HEK293 (cell line): ENCODE measurements around the gene ACTN4.

Source experiments
- CTCF ChIA-PET: fragments of 350-600 bp; formaldehyde crosslinking; extraction: SDS; loops from one replicate; lab custom pipeline; 2021; ENCODE audit warnings: antibody characterized with exemption; lab: Yijun Ruan, JAX
- POLR2A ChIA-PET: fragments of 300-600 bp; formaldehyde crosslinking; extraction: SDS; loops from one replicate; lab custom pipeline; 2020; ENCODE audit warnings: antibody characterized with exemption, inconsistent platforms; lab: Yijun Ruan, JAX
- H3K27ac ChIP-seq: fragments of 200-500 bp; sonication (Bioruptor generic); 2 replicates; pipeline ENCODE4 v1.5.1; 2014; ENCODE audit warnings: low read depth, low read length, control low read depth, inconsistent platforms; ENCODE audit errors: extremely low read depth
- H3K36me3 ChIP-seq, 2 experiments: fragments of 200-500 bp in 1 of 2; sonication (Bioruptor generic) in 1 of 2; 1 replicate in 1 of 2; 2 replicates in 1 of 2; pipeline ENCODE4 v1.5.1; 2014 to 2017; ENCODE audit warnings: inconsistent platforms in 2 of 2, low read length in 2 of 2; ENCODE audit not compliant: control insufficient read depth in 2 of 2, insufficient read depth in 1 of 2
- H3K4me1 ChIP-seq: fragments of 200-500 bp; sonication (Bioruptor generic); 2 replicates; pipeline ENCODE4 v1.5.1; 2014; ENCODE audit warnings: mild to moderate bottlenecking, low read length, inconsistent platforms; ENCODE audit not compliant: control insufficient read depth, insufficient read depth
- H3K4me3 ChIP-seq: 2 replicates; pipeline ENCODE4 v1.5.1; 2011; ENCODE audit warnings: low read depth, mild to moderate bottlenecking, control low read depth, low read length, moderate library complexity
- H3K9me3 ChIP-seq: fragments of 200-500 bp; sonication (Bioruptor generic); 2 replicates; pipeline ENCODE4 v1.5.1; 2014; ENCODE audit warnings: low read depth, low read length, inconsistent platforms; ENCODE audit not compliant: control insufficient read depth, insufficient read depth
- KLF8 ChIP-seq: fragments of 450-650 bp; formaldehyde crosslinking; IDR thresholded peaks from 2 replicates; pipeline ENCODE4 v1.5.1; 2016; ENCODE audit warnings: missing biosample characterization, missing genetic modification characterization
- RBAK ChIP-seq: fragments of 450-650 bp; formaldehyde crosslinking; IDR thresholded peaks from 2 replicates; pipeline ENCODE4 v1.5.1; 2016; ENCODE audit warnings: missing biosample characterization, missing genetic modification characterization
- SETDB1 ChIP-seq: IDR thresholded peaks from one replicate; pipeline ENCODE4 v1.6.1; 2017; ENCODE audit warnings: mild to moderate bottlenecking, low read length, moderate library complexity, mixed read lengths; ENCODE audit not compliant: insufficient read length
- SP7 ChIP-seq: fragments of 450-650 bp; formaldehyde crosslinking; IDR thresholded peaks from 2 replicates; pipeline ENCODE4 v1.5.1; 2016; ENCODE audit warnings: missing biosample characterization, missing genetic modification characterization
- ZBTB17 ChIP-seq: fragments of 450-650 bp; formaldehyde crosslinking; IDR thresholded peaks from 2 replicates; pipeline ENCODE4 v1.5.1; 2016; ENCODE audit warnings: missing biosample characterization, missing genetic modification characterization
- ZEB2 ChIP-seq: fragments of 450-650 bp; formaldehyde crosslinking; IDR thresholded peaks from 2 replicates; pipeline ENCODE4 v1.5.1; 2016; ENCODE audit warnings: missing biosample characterization, missing genetic modification characterization
- ZFP69B ChIP-seq: fragments of 450-650 bp; formaldehyde crosslinking; IDR thresholded peaks from 2 replicates; pipeline ENCODE4 v1.5.1; 2016; ENCODE audit warnings: missing biosample characterization, missing genetic modification characterization
- ZNF132 ChIP-seq: fragments of 450-650 bp; formaldehyde crosslinking; IDR thresholded peaks from 2 replicates; pipeline ENCODE4 v1.5.1; 2017; ENCODE audit warnings: missing biosample characterization, missing genetic modification characterization, borderline replicate concordance
- ZNF140 ChIP-seq: fragments of 450-650 bp; formaldehyde crosslinking; IDR thresholded peaks from 2 replicates; pipeline ENCODE4 v1.5.1; 2016; ENCODE audit warnings: missing biosample characterization, missing genetic modification characterization
- ZNF175 ChIP-seq: fragments of 450-650 bp; formaldehyde crosslinking; IDR thresholded peaks from 2 replicates; pipeline ENCODE4 v1.5.1; 2016; ENCODE audit warnings: missing biosample characterization, missing genetic modification characterization
- ZNF184 ChIP-seq: fragments of 450-650 bp; IDR thresholded peaks from 2 replicates; pipeline ENCODE4 v1.5.1; 2018; ENCODE audit warnings: missing biosample characterization, mild to moderate bottlenecking, missing genetic modification characterization
- ZNF248 ChIP-seq: fragments of 450-650 bp; formaldehyde crosslinking; IDR thresholded peaks from 2 replicates; pipeline ENCODE4 v1.5.1; 2017; ENCODE audit warnings: missing biosample characterization, missing genetic modification characterization
- ZNF302 ChIP-seq: fragments of 450-650 bp; formaldehyde crosslinking; IDR thresholded peaks from 2 replicates; pipeline ENCODE4 v1.5.1; 2016; ENCODE audit warnings: missing biosample characterization, missing genetic modification characterization, low read depth
- ZNF366 ChIP-seq: fragments of 450-650 bp; formaldehyde crosslinking; conservative IDR thresholded peaks from 2 replicates; pipeline ENCODE4 v1.5.1; 2016; ENCODE audit warnings: missing biosample characterization, missing genetic modification characterization
- ZNF510 ChIP-seq: fragments of 450-650 bp; formaldehyde crosslinking; IDR thresholded peaks from 2 replicates; pipeline ENCODE4 v1.5.1; 2018; ENCODE audit warnings: mild to moderate bottlenecking, missing genetic modification characterization, missing biosample characterization; ENCODE audit not compliant: insufficient replicate concordance
- ZNF561 ChIP-seq: fragments of 450-650 bp; IDR thresholded peaks from 2 replicates; pipeline ENCODE4 v1.5.1; 2018; ENCODE audit warnings: missing biosample characterization, missing genetic modification characterization, borderline replicate concordance
- ZNF600 ChIP-seq: fragments of 450-650 bp; formaldehyde crosslinking; IDR thresholded peaks from 2 replicates; pipeline ENCODE4 v1.5.1; 2016; ENCODE audit warnings: missing biosample characterization, missing genetic modification characterization
- ZNF621 ChIP-seq: fragments of 450-650 bp; formaldehyde crosslinking; IDR thresholded peaks from 2 replicates; pipeline ENCODE4 v1.5.1; 2017; ENCODE audit warnings: missing biosample characterization, missing genetic modification characterization
- ZNF654 ChIP-seq: fragments of 450-650 bp; formaldehyde crosslinking; IDR thresholded peaks from 2 replicates; pipeline ENCODE4 v1.5.1; 2016; ENCODE audit warnings: low read depth, missing biosample characterization, missing genetic modification characterization
- ZSCAN16 ChIP-seq: fragments of 450-650 bp; formaldehyde crosslinking; IDR thresholded peaks from 2 replicates; pipeline ENCODE4 v1.5.1; 2016; ENCODE audit warnings: missing biosample characterization, missing genetic modification characterization
- TF ChIP-seq, protein P1 (sequence below): IDR thresholded peaks from 2 replicates; pipeline ENCODE4 v1.6.1; 2011; ENCODE audit warnings: mild to moderate bottlenecking, low read depth, low read length, borderline replicate concordance
- TF ChIP-seq, protein P2 (sequence below): fragments of 450-650 bp; formaldehyde crosslinking; IDR thresholded peaks from 2 replicates; pipeline ENCODE4 v1.5.1; 2016; ENCODE audit warnings: missing biosample characterization, missing genetic modification characterization
- TF ChIP-seq, protein P3 (sequence below): fragments of 450-650 bp; formaldehyde crosslinking; IDR thresholded peaks from 2 replicates; pipeline ENCODE4 v1.5.1; 2016; ENCODE audit warnings: missing biosample characterization, missing genetic modification characterization
- TF ChIP-seq, protein P4 (sequence below): fragments of 450-650 bp; formaldehyde crosslinking; conservative IDR thresholded peaks from 2 replicates; pipeline ENCODE4 v1.5.1; 2016; ENCODE audit warnings: low read depth, missing biosample characterization, missing genetic modification characterization
- TF ChIP-seq, protein P5 (sequence below): fragments of 450-650 bp; formaldehyde crosslinking; IDR thresholded peaks from 2 replicates; pipeline ENCODE4 v1.5.1; 2017; ENCODE audit warnings: missing biosample characterization, missing genetic modification characterization

ACTN4 gene

DNA sequence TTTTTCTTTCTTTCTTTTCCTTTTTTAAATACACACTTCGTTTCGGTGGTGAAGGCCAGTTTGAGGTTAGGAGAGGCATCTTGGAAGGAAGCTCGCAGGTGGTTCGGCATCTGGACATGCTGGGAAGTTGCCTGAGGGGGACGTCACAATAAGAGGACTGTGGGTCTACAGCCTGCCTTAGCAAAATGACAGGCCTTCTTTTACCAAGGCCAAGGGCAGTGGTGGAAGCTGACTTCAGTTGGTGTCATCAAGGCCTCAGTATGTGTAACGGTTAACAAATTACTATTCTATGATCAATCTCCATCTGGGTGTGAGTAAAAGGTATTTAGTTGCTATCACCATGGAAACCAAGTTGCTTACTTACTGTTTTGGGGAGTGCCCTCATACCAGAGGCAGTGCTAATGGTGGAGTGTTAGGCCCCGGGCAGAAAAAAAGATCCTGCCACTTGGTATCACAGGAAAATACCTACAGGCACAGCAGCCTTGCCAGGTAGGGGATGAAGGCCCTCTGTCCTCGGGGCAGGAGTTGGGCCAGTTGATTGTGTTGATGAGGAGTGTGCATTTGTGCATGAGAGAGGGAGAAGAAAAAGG is 10.3 kb downstream of the ACTN4 start (continued):
- TF ChIP-seq, protein P1, sequence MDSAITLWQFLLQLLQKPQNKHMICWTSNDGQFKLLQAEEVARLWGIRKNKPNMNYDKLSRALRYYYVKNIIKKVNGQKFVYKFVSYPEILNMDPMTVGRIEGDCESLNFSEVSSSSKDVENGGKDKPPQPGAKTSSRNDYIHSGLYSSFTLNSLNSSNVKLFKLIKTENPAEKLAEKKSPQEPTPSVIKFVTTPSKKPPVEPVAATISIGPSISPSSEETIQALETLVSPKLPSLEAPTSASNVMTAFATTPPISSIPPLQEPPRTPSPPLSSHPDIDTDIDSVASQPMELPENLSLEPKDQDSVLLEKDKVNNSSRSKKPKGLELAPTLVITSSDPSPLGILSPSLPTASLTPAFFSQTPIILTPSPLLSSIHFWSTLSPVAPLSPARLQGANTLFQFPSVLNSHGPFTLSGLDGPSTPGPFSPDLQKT = no peak
- TF ChIP-seq ZNF510 = no peak
- TF ChIP-seq ZNF248 (tag by site-specific recombination) = no peak

DNA sequence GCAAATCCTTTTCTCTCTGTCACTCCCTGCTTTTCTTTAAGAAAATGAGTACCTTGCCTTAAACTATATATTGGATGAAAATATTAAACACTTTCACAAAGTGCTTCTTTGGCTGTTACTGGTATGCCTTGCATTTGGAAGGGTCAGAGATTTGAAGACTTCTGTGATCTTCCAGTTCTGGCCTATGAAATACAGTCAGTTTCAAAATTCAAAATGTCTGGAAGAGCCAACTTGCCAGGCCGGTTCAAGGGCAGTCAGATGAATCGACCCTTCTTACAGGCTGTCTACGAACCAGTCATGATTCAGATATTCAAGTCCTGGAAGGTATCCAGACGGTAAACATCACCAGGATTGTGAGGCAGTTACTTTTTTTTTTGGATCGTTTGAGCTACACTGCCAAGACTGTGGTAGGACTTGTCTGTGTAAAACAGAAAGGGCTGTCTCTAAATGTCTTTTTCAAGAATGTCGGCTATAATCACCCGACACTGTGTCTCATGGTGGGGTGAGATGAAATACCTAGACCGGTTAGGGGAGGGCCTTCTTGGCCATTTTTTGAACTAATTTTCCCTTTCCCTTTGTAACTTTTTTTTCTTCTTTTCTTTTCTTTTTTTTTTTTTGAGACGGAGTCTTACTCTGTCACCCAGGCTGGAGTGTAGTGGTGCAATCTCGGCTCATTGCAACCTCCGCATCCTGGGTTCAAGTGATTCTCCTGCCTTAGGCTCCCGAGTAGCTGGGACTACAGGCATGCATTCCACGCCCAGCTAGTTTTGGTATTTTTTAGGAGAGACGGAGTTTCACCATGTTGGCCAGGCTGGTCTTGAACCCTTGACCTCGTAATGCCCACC is 11.2 kb downstream of the ACTN4 start:
- POLR2A ChIA-PET = interaction anchor here (0.5 to 6.3 kb wide), 17 partner anchors 9 to 1552 kb away, joined by 3 to 104 read pairs (median 4); partner anchors contain the start of genes ACTN4, EIF3K and FAM98C
- CTCF ChIA-PET = interaction anchor here (0.6 to 5.2 kb wide), 10 partner anchors 11 to 556 kb away, joined by 3 to 29 read pairs (median 4); partner anchors contain the start of genes ACTN4, FAM98C, MRPS12 and SARS2
- Histone ChIP-seq H3K36me3 (peaks cover 13 to 49% of the 10 kb centered on the region in 2 experiments), H3K27ac (peak overlapping the region; percentile 70), H3K4me3 (no peak overlapping the region), H3K4me1 (peaks cover 70% of the 10 kb centered on the region), H3K9me3 (no peaks in the 10 kb centered on the region; the same call in 1 of the 2 replicates)
- no peak for TF ChIP-seq ZSCAN16 (tag by site-specific recombination)
- peak; percentile 75 for TF ChIP-seq ZNF561 (tag by site-specific recombination)
- TF ChIP-seq ZNF248 (tag by site-specific recombination) = no peak
- TF ChIP-seq SP7 = 0 out of 2 replicates have a peak, but pooled peaks have one; percentile 40
- TF ChIP-seq ZNF175 (tag by site-specific recombination) = no peak
- peak; percentile 98 for TF ChIP-seq ZBTB17 (tag by site-specific recombination)
- peak; percentile 33; the same call in 1 of the 2 replicates for TF ChIP-seq ZEB2 (tag by site-specific recombination)
- TF ChIP-seq, protein P2, sequence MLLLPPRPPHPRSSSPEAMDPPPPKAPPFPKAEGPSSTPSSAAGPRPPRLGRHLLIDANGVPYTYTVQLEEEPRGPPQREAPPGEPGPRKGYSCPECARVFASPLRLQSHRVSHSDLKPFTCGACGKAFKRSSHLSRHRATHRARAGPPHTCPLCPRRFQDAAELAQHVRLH (tag by site-specific recombination) = peak; percentile 75; the same call in 1 of the 2 replicates
- TF ChIP-seq ZNF132 (tag by site-specific recombination) = no peak
- no peak for TF ChIP-seq RBAK (tag by site-specific recombination)
- TF ChIP-seq SETDB1 = no peak
- peak; percentile 59 for TF ChIP-seq ZNF366
- no peak for TF ChIP-seq ZNF302 (tag by site-specific recombination)
- TF ChIP-seq ZNF621 (tag by site-specific recombination) = no peak
- no peak; the same call in 1 of the 2 replicates for TF ChIP-seq ZFP69B (tag by site-specific recombination)
- 0 out of 2 replicates have a peak, but pooled peaks have one; percentile 18 for TF ChIP-seq KLF8 (tag by site-specific recombination)
- TF ChIP-seq, protein P3, sequence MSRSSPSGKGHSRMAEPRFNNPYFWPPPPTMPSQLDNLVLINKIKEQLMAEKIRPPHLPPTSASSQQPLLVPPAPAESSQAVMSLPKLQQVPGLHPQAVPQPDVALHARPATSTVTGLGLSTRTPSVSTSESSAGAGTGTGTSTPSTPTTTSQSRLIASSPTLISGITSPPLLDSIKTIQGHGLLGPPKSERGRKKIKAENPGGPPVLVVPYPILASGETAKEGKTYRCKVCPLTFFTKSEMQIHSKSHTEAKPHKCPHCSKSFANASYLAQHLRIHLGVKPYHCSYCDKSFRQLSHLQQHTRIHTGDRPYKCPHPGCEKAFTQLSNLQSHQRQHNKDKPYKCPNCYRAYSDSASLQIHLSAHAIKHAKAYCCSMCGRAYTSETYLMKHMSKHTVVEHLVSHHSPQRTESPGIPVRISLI (tag by site-specific recombination) = peak; percentile 100
- TF ChIP-seq, protein P4, sequence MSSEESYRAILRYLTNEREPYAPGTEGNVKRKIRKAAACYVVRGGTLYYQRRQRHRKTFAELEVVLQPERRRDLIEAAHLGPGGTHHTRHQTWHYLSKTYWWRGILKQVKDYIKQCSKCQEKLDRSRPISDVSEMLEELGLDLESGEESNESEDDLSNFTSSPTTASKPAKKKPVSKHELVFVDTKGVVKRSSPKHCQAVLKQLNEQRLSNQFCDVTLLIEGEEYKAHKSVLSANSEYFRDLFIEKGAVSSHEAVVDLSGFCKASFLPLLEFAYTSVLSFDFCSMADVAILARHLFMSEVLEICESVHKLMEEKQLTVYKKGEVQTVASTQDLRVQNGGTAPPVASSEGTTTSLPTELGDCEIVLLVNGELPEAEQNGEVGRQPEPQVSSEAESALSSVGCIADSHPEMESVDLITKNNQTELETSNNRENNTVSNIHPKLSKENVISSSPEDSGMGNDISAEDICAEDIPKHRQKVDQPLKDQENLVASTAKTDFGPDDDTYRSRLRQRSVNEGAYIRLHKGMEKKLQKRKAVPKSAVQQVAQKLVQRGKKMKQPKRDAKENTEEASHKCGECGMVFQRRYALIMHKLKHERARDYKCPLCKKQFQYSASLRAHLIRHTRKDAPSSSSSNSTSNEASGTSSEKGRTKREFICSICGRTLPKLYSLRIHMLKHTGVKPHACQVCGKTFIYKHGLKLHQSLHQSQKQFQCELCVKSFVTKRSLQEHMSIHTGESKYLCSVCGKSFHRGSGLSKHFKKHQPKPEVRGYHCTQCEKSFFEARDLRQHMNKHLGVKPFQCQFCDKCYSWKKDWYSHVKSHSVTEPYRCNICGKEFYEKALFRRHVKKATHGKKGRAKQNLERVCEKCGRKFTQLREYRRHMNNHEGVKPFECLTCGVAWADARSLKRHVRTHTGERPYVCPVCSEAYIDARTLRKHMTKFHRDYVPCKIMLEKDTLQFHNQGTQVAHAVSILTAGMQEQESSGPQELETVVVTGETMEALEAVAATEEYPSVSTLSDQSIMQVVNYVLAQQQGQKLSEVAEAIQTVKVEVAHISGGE (tag by site-specific recombination) = no peak
- no peak for TF ChIP-seq ZNF140
- peak; percentile 55; the same call in 1 of the 2 replicates for TF ChIP-seq ZNF600 (tag by site-specific recombination)
- no peak; the same call in 1 of the 2 replicates for TF ChIP-seq ZNF184 (tag by site-specific recombination)
- TF ChIP-seq, protein P5, sequence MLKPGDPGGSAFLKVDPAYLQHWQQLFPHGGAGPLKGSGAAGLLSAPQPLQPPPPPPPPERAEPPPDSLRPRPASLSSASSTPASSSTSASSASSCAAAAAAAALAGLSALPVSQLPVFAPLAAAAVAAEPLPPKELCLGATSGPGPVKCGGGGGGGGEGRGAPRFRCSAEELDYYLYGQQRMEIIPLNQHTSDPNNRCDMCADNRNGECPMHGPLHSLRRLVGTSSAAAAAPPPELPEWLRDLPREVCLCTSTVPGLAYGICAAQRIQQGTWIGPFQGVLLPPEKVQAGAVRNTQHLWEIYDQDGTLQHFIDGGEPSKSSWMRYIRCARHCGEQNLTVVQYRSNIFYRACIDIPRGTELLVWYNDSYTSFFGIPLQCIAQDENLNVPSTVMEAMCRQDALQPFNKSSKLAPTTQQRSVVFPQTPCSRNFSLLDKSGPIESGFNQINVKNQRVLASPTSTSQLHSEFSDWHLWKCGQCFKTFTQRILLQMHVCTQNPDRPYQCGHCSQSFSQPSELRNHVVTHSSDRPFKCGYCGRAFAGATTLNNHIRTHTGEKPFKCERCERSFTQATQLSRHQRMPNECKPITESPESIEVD = peak; percentile 96
- TF ChIP-seq ZNF654 (tag by site-specific recombination) = no peak
